ENCODE results near the gene CYP11A1.

CYP11A1 gene

GRCh38 chr15:74403991-74404563 lies 36.6 kb upstream of the CYP11A1 start:
- Histone ChIP-seq H3K79me2 (ENCODE audit: insufficient read depth, low read length) (no peaks in the 10 kb centered on the region), H4K20me1 (ENCODE audit: insufficient read depth, low read length, poor library complexity, severe bottlenecking) (no peaks in the 10 kb centered on the region), H3K36me3 (ENCODE audit: insufficient read depth, low read length) (no peaks in the 10 kb centered on the region), H3K9me2 (replicated peaks; ENCODE audit: low read depth, low read length) (no peaks in the 10 kb centered on the region), H2AFZ (ENCODE audit: low read length) (no peak overlapping the region), H3K4me1 (ENCODE audit: insufficient read depth, low read length, poor library complexity, severe bottlenecking) (peaks cover 53% of the 10 kb centered on the region), H3K27me3 (ENCODE audit: insufficient read depth, low read length, poor library complexity, severe bottlenecking) (no peaks in the 10 kb centered on the region), H3F3A (ENCODE audit: low read depth) (no peaks in the 10 kb centered on the region), H3K9me3 (ENCODE audit: insufficient read depth, low read depth, low read length) (no peaks in the 10 kb centered on the region), H3K4me3 (ENCODE audit: low read length, poor library complexity, severe bottlenecking) (no peak overlapping the region), H3K9ac (ENCODE audit: low read depth, low read length, poor library complexity, severe bottlenecking) (peak overlapping the region; percentile 70), H3K4me2 (ENCODE audit: low read depth, low read length, poor library complexity, severe bottlenecking) (peak overlapping the region; percentile 79)
- TF ChIP-seq EZH2phosphoT487 (IDR thresholded peaks at IDR 0.05; ENCODE audit: borderline replicate concordance): no peak
- TF ChIP-seq, protein P1, sequence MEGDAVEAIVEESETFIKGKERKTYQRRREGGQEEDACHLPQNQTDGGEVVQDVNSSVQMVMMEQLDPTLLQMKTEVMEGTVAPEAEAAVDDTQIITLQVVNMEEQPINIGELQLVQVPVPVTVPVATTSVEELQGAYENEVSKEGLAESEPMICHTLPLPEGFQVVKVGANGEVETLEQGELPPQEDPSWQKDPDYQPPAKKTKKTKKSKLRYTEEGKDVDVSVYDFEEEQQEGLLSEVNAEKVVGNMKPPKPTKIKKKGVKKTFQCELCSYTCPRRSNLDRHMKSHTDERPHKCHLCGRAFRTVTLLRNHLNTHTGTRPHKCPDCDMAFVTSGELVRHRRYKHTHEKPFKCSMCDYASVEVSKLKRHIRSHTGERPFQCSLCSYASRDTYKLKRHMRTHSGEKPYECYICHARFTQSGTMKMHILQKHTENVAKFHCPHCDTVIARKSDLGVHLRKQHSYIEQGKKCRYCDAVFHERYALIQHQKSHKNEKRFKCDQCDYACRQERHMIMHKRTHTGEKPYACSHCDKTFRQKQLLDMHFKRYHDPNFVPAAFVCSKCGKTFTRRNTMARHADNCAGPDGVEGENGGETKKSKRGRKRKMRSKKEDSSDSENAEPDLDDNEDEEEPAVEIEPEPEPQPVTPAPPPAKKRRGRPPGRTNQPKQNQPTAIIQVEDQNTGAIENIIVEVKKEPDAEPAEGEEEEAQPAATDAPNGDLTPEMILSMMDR (conservative IDR thresholded peaks at IDR 0.05; ENCODE audit: low read length): no peak

DNA sequence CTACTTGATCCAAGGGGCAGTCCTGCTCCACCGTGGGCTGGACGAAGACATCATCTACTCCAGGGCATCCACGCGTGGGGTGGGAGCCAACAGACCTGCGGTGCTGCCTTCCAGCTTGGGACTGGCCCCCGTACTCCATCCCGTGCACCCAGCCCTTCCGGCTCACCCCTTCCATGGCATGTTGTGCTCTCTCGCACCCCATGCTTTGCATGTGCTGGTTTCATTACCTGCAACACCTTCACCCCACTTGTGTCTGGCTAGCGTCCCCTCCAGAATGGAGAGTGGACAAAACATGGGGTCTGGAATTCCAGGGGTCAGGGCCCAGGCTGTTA lies 36.1 kb upstream of the CYP11A1 start:
- Histone ChIP-seq H3K79me2 (ENCODE audit: insufficient read depth, low read length) (no peaks in the 10 kb centered on the region), H3K36me3 (ENCODE audit: insufficient read depth, low read length) (no peaks in the 10 kb centered on the region), H3K4me1 (ENCODE audit: insufficient read depth, low read length, poor library complexity, severe bottlenecking) (peaks cover 58% of the 10 kb centered on the region), H2AFZ (ENCODE audit: low read length) (no peak overlapping the region), H3K4me3 (ENCODE audit: low read length, poor library complexity, severe bottlenecking) (peak overlapping the region; percentile 57), H3K4me2 (ENCODE audit: low read depth, low read length, poor library complexity, severe bottlenecking) (peak overlapping the region; percentile 79), H3K9me3 (ENCODE audit: insufficient read depth, low read depth, low read length) (no peaks in the 10 kb centered on the region), H4K20me1 (ENCODE audit: insufficient read depth, low read length, poor library complexity, severe bottlenecking) (no peaks in the 10 kb centered on the region), H3K9me2 (replicated peaks; ENCODE audit: low read depth, low read length) (no peaks in the 10 kb centered on the region), H3F3A (ENCODE audit: low read depth) (no peaks in the 10 kb centered on the region), H3K27me3 (ENCODE audit: insufficient read depth, low read length, poor library complexity, severe bottlenecking) (no peaks in the 10 kb centered on the region), H3K9ac (ENCODE audit: low read depth, low read length, poor library complexity, severe bottlenecking) (peak overlapping the region; percentile 70)
- TF ChIP-seq, protein P1 (conservative IDR thresholded peaks at IDR 0.05; ENCODE audit: low read length): no peak
- no peak for TF ChIP-seq EZH2phosphoT487 (IDR thresholded peaks at IDR 0.05; ENCODE audit: borderline replicate concordance)

DNA sequence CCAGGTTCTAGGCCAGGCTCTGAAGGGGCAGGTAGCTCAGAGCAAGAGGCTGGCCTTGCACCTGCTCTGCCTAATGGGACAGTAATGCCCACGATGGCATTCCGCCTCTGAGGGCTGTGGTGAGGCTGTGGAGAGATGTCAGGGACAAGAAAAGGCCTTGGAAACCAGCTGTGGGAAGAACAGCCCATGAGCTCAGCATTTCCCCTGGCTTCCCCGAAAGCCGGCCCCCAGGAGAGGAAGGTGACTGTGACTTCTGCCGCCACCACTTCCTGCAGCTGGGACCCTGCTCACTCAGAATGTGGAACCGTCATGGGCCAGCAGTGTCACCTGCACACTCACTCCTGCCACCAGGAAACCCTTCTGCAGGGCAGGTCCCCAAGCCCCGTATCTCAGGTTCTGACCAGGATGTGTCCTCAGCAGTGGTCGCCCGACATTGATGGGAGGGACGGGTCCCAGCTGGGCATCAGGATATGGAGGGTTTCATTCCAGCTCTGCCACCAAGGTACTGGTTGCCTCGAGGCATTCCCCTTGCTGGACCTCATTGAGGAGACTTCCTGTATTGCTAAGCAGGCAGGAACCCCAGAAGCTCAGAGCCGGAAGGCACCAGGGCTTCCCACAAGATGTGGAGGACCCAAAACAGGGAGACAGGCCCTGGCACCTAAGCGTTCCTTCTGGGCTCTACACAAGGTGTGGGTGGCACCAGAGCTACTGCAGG lies 35.6 kb upstream of the CYP11A1 start:
- H3K9me3 ChIP-seq (ENCODE audit: insufficient read depth, low read depth, low read length): no peaks in the 10 kb centered on the region
- no peaks in the 10 kb centered on the region for H3K36me3 ChIP-seq (ENCODE audit: insufficient read depth, low read length)
- no peak overlapping the region; the same call in 1 of the 2 replicates for H2AFZ ChIP-seq (ENCODE audit: low read length)
- H3K4me1 ChIP-seq (ENCODE audit: insufficient read depth, low read length, poor library complexity, severe bottlenecking): peaks cover 63% of the 10 kb centered on the region
- no peaks in the 10 kb centered on the region for H4K20me1 ChIP-seq (ENCODE audit: insufficient read depth, low read length, poor library complexity, severe bottlenecking)
- TF ChIP-seq EZH2phosphoT487 (IDR thresholded peaks at IDR 0.05; ENCODE audit: borderline replicate concordance): no peak
- TF ChIP-seq, protein P1 (conservative IDR thresholded peaks at IDR 0.05; ENCODE audit: low read length): no peak
- no peaks in the 10 kb centered on the region for H3F3A ChIP-seq (ENCODE audit: low read depth)
- no peaks in the 10 kb centered on the region for H3K9me2 ChIP-seq (replicated peaks; ENCODE audit: low read depth, low read length)
- H3K4me2 ChIP-seq (ENCODE audit: low read depth, low read length, poor library complexity, severe bottlenecking): peak overlapping the region; percentile 79
- no peaks in the 10 kb centered on the region for H3K27me3 ChIP-seq (ENCODE audit: insufficient read depth, low read length, poor library complexity, severe bottlenecking)
- H3K79me2 ChIP-seq (ENCODE audit: insufficient read depth, low read length): no peaks in the 10 kb centered on the region
- H3K4me3 ChIP-seq (ENCODE audit: low read length, poor library complexity, severe bottlenecking): peak overlapping the region; percentile 57
- H3K9ac ChIP-seq (ENCODE audit: low read depth, low read length, poor library complexity, severe bottlenecking): peak overlapping the region; percentile 70
